Activated CD8-positive, alpha-beta T cell treated with anti-CD3 and anti-CD28 coated beads for 36 hours (primary cell): ENCODE results near the gene SLC22A23. TPM values are rescaled to one million over a fixed set of nuclear protein-coding genes. Genes with fewer than 3 reads are reported as not detected.

Experiments used
- ATAC-seq: fragments of 200-7000 bp; cut with Tn5 transposase; one replicate; pipeline ENCODE4 v1.10.0; 2021; ENCODE audit warnings: mild to moderate bottlenecking, moderate library complexity
- CTCF ChIA-PET: fragments of 350-600 bp; sonication (Branson Sonifier 250); formaldehyde crosslinking; loops from one replicate; lab custom pipeline; 2021; ENCODE audit warnings: antibody characterized with exemption; lab: Charles Lee
- POLR2A ChIA-PET: fragments of 350-600 bp; sonication (Branson Sonifier 250); formaldehyde crosslinking; loops from one replicate; lab custom pipeline; 2021; ENCODE audit warnings: antibody characterized with exemption; lab: Charles Lee
- DNase-seq: peaks from one replicate; pipeline ENCODE4 v3.0.0-alpha.2; 2020
- H3K27ac Mint-ChIP-seq: one replicate; pipeline ENCODE4 v1.8.0; 2021; ENCODE audit warnings: mild to moderate bottlenecking, mixed read lengths
- H3K27me3 Mint-ChIP-seq: one replicate; pipeline ENCODE4 v1.8.0; 2021; ENCODE audit warnings: mixed read lengths
- H3K36me3 Mint-ChIP-seq: one replicate; pipeline ENCODE4 v1.8.0; 2021; ENCODE audit warnings: low read depth, mixed read lengths
- H3K4me1 Mint-ChIP-seq: one replicate; pipeline ENCODE4 v1.8.0; 2021; ENCODE audit warnings: low read depth, mixed read lengths
- H3K4me3 Mint-ChIP-seq: one replicate; pipeline ENCODE4 v1.8.0; 2021; ENCODE audit warnings: mild to moderate bottlenecking, moderate library complexity, mixed read lengths
- H3K9me3 Mint-ChIP-seq: one replicate; pipeline ENCODE4 v1.8.0; 2021; ENCODE audit warnings: mixed read lengths
- CTCF ChIP-seq: fragments of 200-600 bp; IDR thresholded peaks from one replicate; pipeline ENCODE4 v1.8.0; 2022; ENCODE audit warnings: antibody characterized with exemption, mild to moderate bottlenecking
- intact Hi-C: fragments of 100-400 bp; cut with micrococcal nuclease; formaldehyde crosslinking; loops from one replicate; pipeline ENCODE4 v1.10.0; 2022
- total RNA-seq, 2 experiments: library from RNA; stranded (reverse); gene quantifications; one replicate each; pipeline ENCODE4 v1.2.3, GENCODE V29; 2021

SLC22A23 gene
- total RNA-seq, 2 experiments from 2014 or later, result 0.16 to 0.34 TPM

DNA sequence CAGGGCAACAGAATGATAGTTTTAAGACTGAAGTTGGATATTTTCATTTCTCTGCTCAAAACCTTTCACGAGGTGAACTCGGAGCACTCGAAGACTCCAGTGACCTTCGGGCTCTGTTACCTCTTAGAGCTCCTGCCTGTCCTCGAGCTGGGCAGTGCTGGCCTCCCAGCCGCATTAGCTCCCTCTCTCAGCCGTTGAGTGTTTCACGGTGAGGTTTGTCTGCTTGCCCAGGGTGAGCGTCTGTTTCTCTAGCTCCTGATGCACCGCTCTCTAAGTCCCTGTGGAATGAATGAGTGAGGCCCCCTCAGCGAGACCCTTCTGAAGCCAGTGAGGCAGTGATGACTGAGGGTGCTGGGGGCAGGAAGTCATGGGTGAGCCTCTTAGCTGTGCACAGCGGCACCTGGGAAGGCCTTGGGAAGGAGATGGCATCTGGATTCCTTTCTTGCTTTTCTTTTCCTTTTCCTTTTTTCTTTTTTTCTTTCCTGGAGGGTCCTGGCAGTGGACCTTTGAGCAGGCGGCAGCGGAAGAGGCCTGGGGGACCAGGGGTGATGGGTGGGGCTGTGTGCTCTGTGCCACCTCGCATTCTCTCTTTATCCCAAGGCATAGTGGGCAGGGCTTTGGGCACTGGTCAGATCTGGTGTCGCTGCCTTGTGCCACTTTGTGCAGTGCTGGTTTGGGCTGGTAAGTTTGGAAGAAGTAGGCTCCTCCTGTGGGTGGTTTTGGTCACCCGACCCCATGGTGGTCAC is 195.9 kb downstream of the SLC22A23 start:
- H3K4me3 Mint-ChIP-seq, result peak overlapping the region; percentile 100
- no peak for TF ChIP-seq CTCF

GRCh38 chr6:3260296-3260695 is 196.6 kb downstream of the SLC22A23 start:
- POLR2A ChIA-PET, result interaction anchor here (0.6 to 1.4 kb wide), 4 partner anchors 12 to 1795 kb away, joined by 3 to 5 read pairs (median 4); no protein-coding TSS in a partner anchor
- H3K4me3 Mint-ChIP-seq, result peak overlapping the region; percentile 100
- peaks cover 4% of the 10 kb centered on the region for H3K27me3 Mint-ChIP-seq
- CTCF ChIA-PET, result interaction anchor here (0.9 to 2.3 kb wide), 5 partner anchors 9 to 717 kb away, joined by 3 to 11 read pairs (median 4); no protein-coding TSS in a partner anchor
- H3K36me3 Mint-ChIP-seq, result peaks cover 33% of the 10 kb centered on the region
- no peak for TF ChIP-seq CTCF
- H3K27ac Mint-ChIP-seq, result peak overlapping the region; percentile 17
- intact Hi-C loops, result no loop called here
- ATAC-seq (no peak), DNase-seq (no peak)
- peaks cover 38% of the 10 kb centered on the region for H3K4me1 Mint-ChIP-seq
- no peaks in the 10 kb centered on the region for H3K9me3 Mint-ChIP-seq

More for the DNA sequence above, 195.9 kb downstream of the SLC22A23 start:
- ChIA-PET POLR2A (interaction anchor here (0.6 to 1.3 kb wide), 3 partner anchors 13 to 717 kb away, joined by 3 read pairs; no protein-coding TSS in a partner anchor), CTCF (interaction anchor here (0.9 to 5.3 kb wide), 7 partner anchors 10 to 717 kb away, joined by 3 to 29 read pairs (median 4); no protein-coding TSS in a partner anchor)
- ATAC-seq, result no peak
- no peaks in the 10 kb centered on the region for H3K9me3 Mint-ChIP-seq
- H3K4me1 Mint-ChIP-seq, result peaks cover 38% of the 10 kb centered on the region
- peaks cover 33% of the 10 kb centered on the region for H3K36me3 Mint-ChIP-seq
- intact Hi-C loops, result no loop called here
- peak overlapping the region; percentile 44 for H3K27ac Mint-ChIP-seq
- no peak for DNase-seq
- H3K27me3 Mint-ChIP-seq, result peaks cover 4% of the 10 kb centered on the region

DNA sequence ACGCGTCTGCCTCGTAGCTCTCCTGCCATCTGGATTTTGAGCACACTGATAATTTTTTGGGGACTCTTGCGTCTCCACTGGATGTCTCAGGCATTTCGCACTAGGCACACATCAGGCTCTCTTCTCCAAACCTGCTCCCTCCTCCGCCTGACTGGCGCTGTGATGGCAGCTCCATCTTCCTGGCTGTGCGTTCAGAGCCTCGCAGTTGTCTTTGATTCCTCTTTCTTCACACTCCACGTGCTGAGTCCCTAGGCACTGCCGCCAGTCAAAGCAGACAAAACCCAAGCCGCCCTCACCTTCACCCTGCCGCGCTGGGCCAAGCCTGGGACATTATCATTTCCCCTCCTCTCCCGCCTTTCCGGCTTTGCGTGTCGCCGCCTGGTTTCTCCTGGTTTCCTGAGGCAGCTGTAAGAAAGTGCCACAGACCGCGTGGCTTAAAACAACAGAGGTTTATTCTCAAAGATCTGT is 197.3 kb downstream of the SLC22A23 start:
- peaks cover 4% of the 10 kb centered on the region for H3K27me3 Mint-ChIP-seq
- peak; percentile 25 for ATAC-seq
- peak overlapping the region; percentile 94 for H3K27ac Mint-ChIP-seq
- H3K4me3 Mint-ChIP-seq, result peak overlapping the region; percentile 100
- peaks cover 35% of the 10 kb centered on the region for H3K4me1 Mint-ChIP-seq
- intact Hi-C loops, result loop anchor here (5.0 kb wide), 1 partner anchor 192 kb away; the partner anchor contains the start of gene RIPK1
- peak; percentile 34 for DNase-seq
- ChIA-PET CTCF (interaction anchor here (1.0 to 2.3 kb wide), 7 partner anchors 8 to 194 kb away, joined by 3 to 11 read pairs (median 4); no protein-coding TSS in a partner anchor), POLR2A (interaction anchor here (0.6 to 1.4 kb wide), 9 partner anchors 11 to 1796 kb away, joined by 3 to 5 read pairs (median 3); partner anchors contain the start of gene FAM50B)
- H3K9me3 Mint-ChIP-seq, result no peaks in the 10 kb centered on the region
- no peak for TF ChIP-seq CTCF
- peaks cover 29% of the 10 kb centered on the region for H3K36me3 Mint-ChIP-seq

GRCh38 chr6:3258720-3259490 is 197.9 kb downstream of the SLC22A23 start, which contains the start of gene PSMG4:
Gene PSMG4, plus strand, starts transcription at chr6:3258947. Its CDS starts 76 bp downstream, at chr6:3259023.
- ChIA-PET CTCF (interaction anchor here (1.0 to 2.3 kb wide), 7 partner anchors 8 to 195 kb away, joined by 3 to 11 read pairs (median 4); no protein-coding TSS in a partner anchor), POLR2A (interaction anchor here (0.7 to 1.4 kb wide), 8 partner anchors 11 to 762 kb away, joined by 3 to 5 read pairs (median 3); partner anchors contain the start of gene FAM50B)
- TF ChIP-seq CTCF, result no peak
- peaks cover 4% of the 10 kb centered on the region for H3K27me3 Mint-ChIP-seq
- intact Hi-C loops, result loop anchor here (5.0 kb wide), 1 partner anchor 192 kb away; the partner anchor contains the start of gene RIPK1
- H3K4me1 Mint-ChIP-seq, result peaks cover 34% of the 10 kb centered on the region
- DNase-seq, result peak; percentile 93
- peaks cover 3% of the 10 kb centered on the region for H3K9me3 Mint-ChIP-seq
- H3K27ac Mint-ChIP-seq, result peak within 1 kb of the TSS; percentile 94
- ATAC-seq, result peak; percentile 91
- peaks cover 28% of the 10 kb centered on the region for H3K36me3 Mint-ChIP-seq
- peak within 1 kb of the TSS; percentile 100 for H3K4me3 Mint-ChIP-seq
